ENCODE measurements around the gene FN1. TPM values are rescaled to one million over a fixed set of nuclear protein-coding genes. Genes with fewer than 3 reads are reported as not detected.
"Not testable (repeated sequence)": the region's sequence is repeated elsewhere in the genome, so short reads cannot be mapped to it uniquely, and the experiment has no call there.

The FN1 gene
- polyA plus RNA-seq, 1 donor from 2014 or later = 0.90 TPM

DNA sequence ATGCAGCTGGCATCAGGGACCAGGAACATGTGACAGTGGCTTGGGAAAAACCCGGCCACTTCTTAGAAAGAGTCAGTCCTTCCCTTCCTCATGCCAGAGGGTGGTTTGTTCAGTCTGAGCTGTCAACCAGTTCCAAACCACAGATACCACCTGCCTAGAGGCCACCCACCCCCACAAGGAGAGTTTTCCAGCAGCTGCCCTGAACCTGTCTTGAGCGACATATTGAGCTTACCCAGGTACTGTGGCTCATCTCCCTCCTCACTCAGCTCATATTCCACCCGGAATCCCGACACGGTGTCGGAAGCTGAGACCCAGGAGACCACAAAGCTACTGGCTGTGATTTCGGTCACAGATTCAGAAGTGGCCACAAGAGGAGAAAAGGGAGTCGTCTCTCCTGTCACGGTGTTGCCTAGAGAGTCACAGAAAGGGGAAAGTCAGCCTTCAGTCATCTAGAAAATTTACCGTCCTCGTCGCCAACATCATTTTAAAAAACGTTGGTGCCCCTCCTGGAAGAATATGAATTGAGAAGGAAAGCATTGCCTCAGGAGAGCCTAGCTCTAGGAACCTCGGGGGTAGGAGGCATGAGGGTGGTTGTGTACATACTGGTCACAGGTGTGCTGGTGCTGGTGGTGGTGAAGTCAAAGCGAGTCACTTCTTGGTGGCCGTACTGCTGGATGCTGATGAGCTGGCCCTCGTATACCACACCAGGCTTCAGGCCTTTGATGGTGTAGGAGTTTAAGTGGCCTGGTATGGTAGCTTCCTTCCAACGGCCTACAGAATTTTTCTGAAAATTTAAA lies 26.3 kb downstream of the FN1 start:
- Mint-ChIP-seq H3K9me3 (peaks cover 0 to 2% (median 0%) of the 10 kb centered on the region in 3 donors), H3K27me3 (peaks cover 4% of the 10 kb centered on the region), H3K4me1 (no peaks in the 10 kb centered on the region), H3K27ac (no peak overlapping the region), H3K36me3 (no peaks in the 10 kb centered on the region), H3K4me3 (no peak overlapping the region)

DNA sequence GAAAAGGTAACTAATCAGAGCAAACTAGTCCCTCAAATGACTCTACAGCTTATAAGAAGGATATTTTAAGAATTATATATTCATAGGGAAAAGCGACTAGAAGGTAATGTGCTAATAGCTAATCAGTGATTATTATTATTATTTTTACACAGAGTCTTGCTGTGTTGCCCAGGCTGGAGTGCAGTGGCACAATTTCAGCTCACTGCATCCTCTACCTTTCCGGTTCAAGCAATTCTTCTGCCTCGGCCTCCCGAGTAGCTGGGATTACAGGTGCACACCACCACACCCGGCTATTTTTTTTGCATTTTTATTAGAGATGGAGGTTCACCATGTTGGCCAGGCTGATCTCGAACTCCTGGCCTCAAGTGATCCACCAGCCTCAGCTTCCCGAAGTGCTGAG lies 27.4 kb downstream of the FN1 start:
- not testable (repeated sequence) for H3K4me3 Mint-ChIP-seq

DNA sequence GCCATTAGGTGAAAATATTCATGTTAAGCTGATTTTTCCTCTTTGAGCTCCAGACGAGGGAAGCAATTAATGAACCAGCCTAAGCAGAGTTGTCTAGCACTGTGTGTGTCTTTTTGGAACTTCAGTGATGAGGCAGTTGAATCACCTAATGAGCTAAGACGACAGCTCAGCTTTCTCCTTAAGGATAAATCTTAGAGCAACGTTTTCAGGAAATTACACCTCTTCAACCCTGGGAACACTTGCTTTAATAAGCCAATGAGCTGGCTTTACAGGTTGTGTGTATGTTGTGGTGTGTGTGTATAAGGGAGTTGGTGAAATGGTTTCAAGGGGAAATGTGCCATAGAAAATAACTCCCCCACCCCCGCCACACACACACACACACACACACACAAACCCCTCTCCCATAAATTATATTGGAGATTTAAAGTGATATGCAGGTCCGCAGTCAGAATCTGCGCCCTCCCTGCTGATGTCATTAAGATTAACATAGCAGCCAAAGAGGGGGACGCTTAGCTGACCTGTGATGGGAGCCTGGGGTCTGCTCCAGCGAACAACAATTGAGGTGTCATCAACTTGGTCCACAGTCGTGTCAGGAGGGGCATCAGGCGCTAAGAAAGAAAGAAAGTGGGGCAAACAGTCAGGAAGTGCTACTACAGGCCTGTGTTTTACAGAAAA lies 28.1 kb downstream of the FN1 start:
- no peaks in the 10 kb centered on the region for H3K4me1 Mint-ChIP-seq
- H3K36me3 Mint-ChIP-seq = no peaks in the 10 kb centered on the region
- peaks cover 2% of the 10 kb centered on the region for H3K27me3 Mint-ChIP-seq
- H3K9me3 Mint-ChIP-seq = no peaks in the 10 kb centered on the region
- H3K4me3 Mint-ChIP-seq = no peak overlapping the region
- H3K27ac Mint-ChIP-seq = no peak overlapping the region

More for the DNA sequence above, 27.4 kb downstream of the FN1 start:
- H3K36me3 Mint-ChIP-seq, H3K4me1 Mint-ChIP-seq, H3K9me3 Mint-ChIP-seq, H3K27ac Mint-ChIP-seq, H3K27me3 Mint-ChIP-seq: not testable (repeated sequence)

DNA sequence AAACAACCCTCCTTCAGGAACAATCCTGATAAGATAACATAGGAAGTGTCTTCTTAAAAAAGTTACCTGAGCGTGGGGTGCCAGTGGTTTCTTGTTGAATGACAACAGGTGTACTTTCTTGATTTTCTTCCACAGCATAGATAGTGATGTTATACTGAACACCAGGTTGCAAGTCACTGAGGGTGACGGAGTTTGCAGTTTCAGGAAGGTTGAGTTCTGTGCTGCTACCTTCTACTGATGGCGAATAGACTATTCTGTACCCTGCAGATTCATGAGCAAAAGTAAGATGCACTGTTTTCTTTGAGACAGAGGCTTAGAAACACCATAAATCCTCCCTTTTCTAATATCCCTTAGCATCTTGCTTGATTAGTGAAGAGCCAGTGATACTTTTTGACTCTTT lies 28.8 kb downstream of the FN1 start:
- Mint-ChIP-seq H3K27me3 (peaks cover 2% of the 10 kb centered on the region), H3K4me3 (no peak overlapping the region), H3K27ac (no peak overlapping the region), H3K4me1 (no peaks in the 10 kb centered on the region), H3K9me3 (no peaks in the 10 kb centered on the region), H3K36me3 (no peaks in the 10 kb centered on the region)

DNA sequence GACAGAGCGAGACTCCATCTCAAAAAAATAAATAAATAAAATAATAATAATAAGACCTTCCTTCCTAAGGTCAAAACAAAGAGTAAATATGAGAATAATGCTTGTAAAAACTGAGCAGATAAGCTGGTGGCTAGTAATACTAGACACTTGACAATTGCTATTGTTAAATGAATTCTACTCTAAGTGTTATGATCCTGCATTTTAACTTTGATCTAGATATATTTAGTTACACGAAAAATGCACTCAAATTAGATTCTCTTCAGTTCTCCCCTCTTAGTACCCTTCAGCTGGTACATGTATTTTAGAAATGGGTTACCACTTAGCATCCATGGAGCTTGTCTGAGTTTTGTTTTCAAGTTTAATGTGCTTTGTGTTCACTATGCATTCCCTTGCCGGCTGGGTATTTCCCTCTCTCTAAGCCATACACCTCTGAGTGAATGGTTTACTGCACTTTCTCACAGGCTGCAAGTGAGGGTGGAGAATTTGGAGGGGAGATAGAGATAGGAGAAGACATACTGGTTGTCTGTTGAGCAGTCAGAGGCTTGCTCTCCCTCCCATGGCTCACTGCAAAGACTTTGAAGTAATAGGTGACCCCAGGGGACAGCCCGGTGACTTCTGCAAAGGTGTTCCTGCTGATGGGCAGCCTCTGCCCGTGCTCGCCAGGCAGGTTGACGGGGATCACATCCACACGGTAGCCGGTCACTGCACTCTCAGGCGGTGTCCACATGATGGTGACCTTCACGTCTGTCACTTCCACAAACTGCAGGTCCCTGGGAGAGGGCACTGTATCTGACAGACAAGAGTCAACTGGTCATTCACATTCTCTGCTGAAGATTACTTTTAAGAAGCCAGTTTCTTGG lies 29.9 kb downstream of the FN1 start:
- Mint-ChIP-seq H3K27ac (no peak overlapping the region), H3K4me3 (no peak overlapping the region), H3K36me3 (no peaks in the 10 kb centered on the region), H3K9me3 (no peaks in the 10 kb centered on the region), H3K4me1 (no peaks in the 10 kb centered on the region), H3K27me3 (peaks cover 2% of the 10 kb centered on the region)

DNA sequence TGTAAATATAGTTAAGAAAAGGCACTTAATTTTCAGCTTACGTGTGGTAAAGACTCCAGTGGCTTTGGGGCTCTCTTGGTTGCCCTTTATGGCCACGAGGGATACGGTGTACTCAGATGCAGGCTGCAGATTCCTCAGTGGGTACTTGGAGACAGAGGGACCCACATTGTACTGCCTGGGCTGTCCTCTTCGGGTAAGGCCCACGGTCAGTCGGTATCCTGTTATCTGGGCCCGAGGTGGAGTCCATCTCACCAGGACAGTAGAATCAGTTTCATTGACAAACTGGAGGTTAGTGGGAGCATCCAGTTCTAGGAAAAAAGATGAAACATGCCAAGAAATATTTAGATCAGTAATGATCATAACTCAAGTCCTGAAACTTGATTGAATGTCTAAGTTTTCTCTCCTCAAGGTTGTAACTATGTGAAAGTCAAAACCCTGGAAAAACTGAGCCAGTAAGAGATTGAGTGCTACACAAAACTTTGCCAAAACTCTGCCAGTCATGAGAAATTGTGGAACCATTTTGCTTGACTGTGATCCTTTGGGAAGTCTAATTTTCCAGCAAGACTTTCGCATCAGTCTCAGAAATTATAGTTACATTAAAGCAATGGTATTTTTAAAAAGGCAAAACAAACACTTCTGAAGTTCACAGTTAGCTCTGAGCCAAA lies 31.4 kb downstream of the FN1 start:
- no peaks in the 10 kb centered on the region for H3K4me1 Mint-ChIP-seq
- H3K27me3 Mint-ChIP-seq = no peaks in the 10 kb centered on the region
- H3K9me3 Mint-ChIP-seq = no peaks in the 10 kb centered on the region
- H3K4me3 Mint-ChIP-seq = no peak overlapping the region
- no peak overlapping the region for H3K27ac Mint-ChIP-seq
- H3K36me3 Mint-ChIP-seq = no peaks in the 10 kb centered on the region

DNA sequence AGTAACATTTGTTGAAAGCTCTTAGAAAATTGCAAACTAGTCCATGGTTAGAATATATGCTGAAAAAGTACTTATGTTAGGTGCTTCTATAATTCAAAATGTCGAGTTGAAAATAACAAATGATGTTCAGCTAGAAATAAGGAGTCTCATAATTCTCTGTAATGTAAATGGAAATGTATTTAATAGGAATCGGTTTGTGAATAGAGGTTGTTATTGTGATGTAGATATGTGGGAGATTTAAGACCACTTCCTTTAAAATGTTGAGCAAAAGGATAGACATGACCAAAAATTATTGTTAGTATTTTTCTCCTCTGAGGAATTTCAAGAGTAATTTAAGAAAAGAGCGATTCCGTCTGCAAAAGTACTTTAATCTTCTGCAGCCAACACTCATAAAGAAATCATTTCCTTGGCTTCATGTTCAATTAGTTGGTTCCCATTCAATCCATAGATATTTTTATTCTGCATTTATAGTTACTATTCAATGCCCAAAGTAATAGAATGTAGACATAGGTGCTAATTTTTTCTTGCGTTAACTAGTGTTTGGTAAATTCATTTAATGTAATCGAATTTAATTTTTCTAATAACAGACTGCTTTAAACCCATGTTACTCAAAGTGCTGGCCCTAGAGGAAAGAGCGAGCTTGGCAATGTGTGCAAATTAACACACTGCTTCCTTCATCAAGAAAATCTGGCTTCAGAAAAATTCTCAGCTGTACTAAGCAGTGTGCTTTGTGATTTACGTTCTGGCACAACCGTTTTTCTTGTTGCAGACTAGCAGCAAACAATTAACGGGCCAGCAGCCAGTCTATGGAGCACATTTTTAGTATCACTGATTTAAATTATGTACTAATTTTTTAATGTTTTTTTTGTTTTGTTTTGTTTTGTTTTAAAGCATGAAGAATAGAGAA lies 32.2 kb downstream of the FN1 start:
- H3K36me3 Mint-ChIP-seq = no peaks in the 10 kb centered on the region
- H3K9me3 Mint-ChIP-seq = no peaks in the 10 kb centered on the region
- H3K4me3 Mint-ChIP-seq = no peak overlapping the region
- H3K4me1 Mint-ChIP-seq = no peaks in the 10 kb centered on the region
- no peak overlapping the region for H3K27ac Mint-ChIP-seq
- peaks cover under 1% of the 10 kb centered on the region for H3K27me3 Mint-ChIP-seq

DNA sequence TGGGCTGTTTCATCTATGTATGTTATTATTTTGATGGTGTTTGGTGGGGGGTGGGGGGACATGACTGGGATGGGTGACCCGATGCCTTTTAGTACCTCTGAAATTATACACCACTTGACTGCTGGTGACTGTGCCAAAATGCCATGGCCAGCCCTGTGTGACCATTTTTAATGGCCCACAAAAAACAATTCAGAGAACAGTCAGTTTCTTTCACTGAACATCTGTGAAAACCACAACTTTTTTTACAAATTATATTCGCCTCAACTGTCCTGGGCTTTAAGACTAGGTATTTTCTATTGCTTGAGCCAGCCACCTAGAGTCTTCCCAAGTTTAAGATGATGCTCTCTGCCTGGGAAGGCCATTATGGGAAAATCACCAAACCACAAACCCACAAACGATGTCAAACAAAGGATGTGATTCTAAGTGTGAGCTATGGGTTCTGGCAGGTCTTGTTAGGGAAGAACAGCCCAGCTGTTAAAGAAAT lies 33.9 kb downstream of the FN1 start:
- peaks cover 3% of the 10 kb centered on the region for H3K27me3 Mint-ChIP-seq
- no peak overlapping the region for H3K27ac Mint-ChIP-seq
- H3K4me1 Mint-ChIP-seq = no peaks in the 10 kb centered on the region
- no peaks in the 10 kb centered on the region for H3K36me3 Mint-ChIP-seq
- H3K9me3 Mint-ChIP-seq = no peaks in the 10 kb centered on the region
- no peak overlapping the region for H3K4me3 Mint-ChIP-seq

DNA sequence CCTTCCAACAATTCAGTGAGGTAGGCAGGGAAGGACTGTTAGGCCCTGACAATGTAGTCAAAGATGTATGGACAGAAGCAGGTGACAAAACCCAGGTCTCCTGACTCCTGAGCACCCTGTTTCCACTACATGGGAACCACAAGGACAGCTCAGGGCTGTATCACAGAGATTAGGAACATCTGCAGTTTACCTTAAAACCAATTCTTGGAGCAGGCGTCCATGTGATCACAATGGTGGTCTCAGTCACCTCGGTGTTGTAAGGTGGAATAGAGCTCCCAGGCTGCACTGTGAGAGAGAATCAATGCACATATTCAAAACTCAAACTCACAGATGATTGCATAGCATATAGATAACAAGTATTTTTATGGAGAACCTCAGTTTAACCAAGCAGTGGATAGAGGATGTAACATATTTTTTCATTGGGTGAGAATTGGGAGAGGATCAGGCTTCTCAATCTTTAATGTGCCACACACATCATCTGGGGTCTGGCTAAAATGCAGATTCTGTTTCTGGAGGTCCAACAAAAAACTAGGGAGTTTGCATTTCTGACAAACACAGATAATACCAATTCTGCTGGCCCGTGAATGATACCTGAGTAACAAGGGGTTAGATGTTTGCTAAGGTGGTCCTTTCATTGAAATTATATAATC lies 36.7 kb downstream of the FN1 start:
- Mint-ChIP-seq H3K27me3 (peaks cover 3% of the 10 kb centered on the region), H3K36me3 (no peaks in the 10 kb centered on the region), H3K27ac (no peak overlapping the region), H3K4me3 (no peak overlapping the region), H3K4me1 (no peaks in the 10 kb centered on the region), H3K9me3 (no peaks in the 10 kb centered on the region)

DNA sequence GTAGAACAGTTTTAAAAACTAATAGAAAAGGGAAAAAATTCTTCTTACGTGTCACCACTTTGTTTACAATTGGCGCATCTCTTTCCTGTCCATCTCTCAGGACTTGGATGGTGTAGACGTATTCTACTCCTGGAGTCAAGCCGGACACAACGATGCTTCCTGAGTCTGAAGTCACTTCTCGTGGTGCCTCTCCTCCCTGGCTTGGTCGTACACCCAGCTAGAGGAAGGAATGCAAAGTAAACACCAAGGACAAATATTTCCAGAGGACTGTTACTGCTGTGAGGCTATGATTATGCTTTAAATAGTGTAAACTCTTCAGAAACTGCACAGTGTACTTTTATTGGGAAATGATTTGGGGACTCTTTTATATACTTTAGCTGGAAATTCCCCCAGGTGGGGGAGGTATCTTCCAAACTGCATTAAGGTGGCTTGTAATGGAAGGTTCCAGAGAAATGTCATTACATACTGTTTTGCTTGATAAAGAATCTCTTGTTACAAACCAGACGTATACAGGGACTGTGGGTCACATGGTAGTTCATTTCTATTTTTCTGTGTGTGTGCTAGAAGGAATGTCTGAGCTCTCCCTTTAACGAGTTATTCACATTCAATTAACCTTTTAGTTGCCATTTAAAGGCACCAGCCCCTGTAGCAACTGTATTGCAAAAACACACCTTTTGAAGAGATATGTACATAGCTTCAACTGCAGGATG lies 38.1 kb downstream of the FN1 start:
- no peaks in the 10 kb centered on the region for H3K4me1 Mint-ChIP-seq
- no peak overlapping the region for H3K27ac Mint-ChIP-seq
- no peak overlapping the region for H3K4me3 Mint-ChIP-seq
- no peaks in the 10 kb centered on the region for H3K36me3 Mint-ChIP-seq
- H3K27me3 Mint-ChIP-seq = peaks cover 6% of the 10 kb centered on the region
- H3K9me3 Mint-ChIP-seq = no peaks in the 10 kb centered on the region

DNA sequence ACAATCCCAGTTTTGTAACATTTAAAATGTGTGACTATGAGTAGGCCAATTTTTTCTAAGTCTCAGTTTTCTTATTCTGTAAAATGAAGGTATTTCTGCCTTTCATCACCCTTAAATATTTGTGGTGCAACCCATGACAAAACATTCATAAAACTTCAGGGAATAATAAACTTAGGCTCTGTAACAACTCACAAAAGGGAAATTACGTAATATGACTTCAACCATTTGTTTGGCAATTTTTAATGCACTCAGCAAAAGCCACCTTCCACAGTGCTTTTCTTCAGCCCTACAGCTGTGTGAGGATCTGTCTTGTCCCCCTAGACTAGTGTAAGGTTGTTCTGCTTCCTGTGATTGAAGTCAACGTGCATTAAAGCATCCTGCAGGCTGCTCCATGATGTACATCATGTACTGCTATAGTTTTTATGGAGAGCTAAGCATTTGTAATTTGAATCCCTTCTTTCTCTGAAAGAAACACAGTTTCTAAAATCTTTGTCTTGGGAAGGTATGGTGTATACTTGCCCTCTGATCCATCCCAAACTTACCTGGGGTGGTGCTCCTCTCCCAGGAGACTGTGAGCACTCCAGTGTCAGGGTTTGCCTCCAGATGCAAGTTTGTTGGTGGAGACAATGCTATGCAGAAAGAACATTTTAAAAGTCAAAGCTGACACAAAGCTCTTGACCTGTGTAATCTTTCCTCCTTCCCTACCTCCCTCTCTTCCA lies 39.1 kb downstream of the FN1 start:
- Mint-ChIP-seq H3K36me3 (no peaks in the 10 kb centered on the region), H3K27ac (no peak overlapping the region), H3K4me3 (no peak overlapping the region), H3K4me1 (peaks cover 0 to under 1% (median 0%) of the 10 kb centered on the region in 3 donors), H3K27me3 (peaks cover 6% of the 10 kb centered on the region), H3K9me3 (no peaks in the 10 kb centered on the region)

DNA sequence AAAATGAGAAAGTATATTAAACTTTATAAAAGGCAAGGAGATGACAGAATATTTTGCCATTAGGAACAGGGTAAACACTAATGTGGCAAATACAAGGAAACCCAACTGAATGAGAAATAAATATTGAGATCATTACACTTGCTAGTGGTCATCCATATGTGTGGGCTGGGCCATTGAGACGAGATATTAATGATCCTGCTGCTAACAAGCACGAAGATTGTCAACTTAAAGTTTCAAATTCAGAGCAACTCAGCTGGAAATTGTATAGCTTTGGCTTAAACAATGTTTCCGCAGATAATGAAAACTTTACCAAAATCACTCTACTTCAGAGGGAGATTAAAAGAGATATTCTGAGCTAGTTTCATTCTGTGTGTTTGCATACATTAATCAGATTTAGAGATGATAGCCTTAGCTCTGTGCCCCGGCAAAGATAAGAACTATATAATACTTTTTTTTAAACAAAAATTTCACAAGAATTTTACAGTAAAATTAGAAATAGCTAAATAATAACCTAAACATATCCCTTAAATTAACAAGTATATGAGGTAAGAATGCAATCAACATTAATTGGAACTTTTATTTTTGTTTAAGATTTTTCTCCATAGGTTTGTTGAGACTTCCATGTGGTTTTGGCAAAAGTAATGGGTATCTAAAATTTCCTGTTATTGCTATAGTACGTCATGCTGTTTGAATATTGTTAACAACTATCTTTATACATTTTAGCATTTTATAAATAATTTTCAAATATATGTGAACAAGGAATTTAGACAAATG lies 40.0 kb downstream of the FN1 start:
- no peaks in the 10 kb centered on the region for H3K36me3 Mint-ChIP-seq
- no peak overlapping the region for H3K27ac Mint-ChIP-seq
- peaks cover 6% of the 10 kb centered on the region for H3K27me3 Mint-ChIP-seq
- no peak overlapping the region for H3K4me3 Mint-ChIP-seq
- H3K4me1 Mint-ChIP-seq = peaks cover 0 to 9% (median 3%) of the 10 kb centered on the region in 3 donors
- H3K9me3 Mint-ChIP-seq = no peaks in the 10 kb centered on the region
